ENCODE data around the gene SMDT1. TPM values are rescaled to one million over a fixed set of nuclear protein-coding genes. Genes with fewer than 3 reads are reported as not detected.
"Not testable (repeated sequence)": the region's sequence is repeated elsewhere in the genome, so short reads cannot be mapped to it uniquely, and the experiment has no call there.

SMDT1 gene
- total RNA-seq, 1 experiment from 2014 or later, result 4.0 TPM

DNA sequence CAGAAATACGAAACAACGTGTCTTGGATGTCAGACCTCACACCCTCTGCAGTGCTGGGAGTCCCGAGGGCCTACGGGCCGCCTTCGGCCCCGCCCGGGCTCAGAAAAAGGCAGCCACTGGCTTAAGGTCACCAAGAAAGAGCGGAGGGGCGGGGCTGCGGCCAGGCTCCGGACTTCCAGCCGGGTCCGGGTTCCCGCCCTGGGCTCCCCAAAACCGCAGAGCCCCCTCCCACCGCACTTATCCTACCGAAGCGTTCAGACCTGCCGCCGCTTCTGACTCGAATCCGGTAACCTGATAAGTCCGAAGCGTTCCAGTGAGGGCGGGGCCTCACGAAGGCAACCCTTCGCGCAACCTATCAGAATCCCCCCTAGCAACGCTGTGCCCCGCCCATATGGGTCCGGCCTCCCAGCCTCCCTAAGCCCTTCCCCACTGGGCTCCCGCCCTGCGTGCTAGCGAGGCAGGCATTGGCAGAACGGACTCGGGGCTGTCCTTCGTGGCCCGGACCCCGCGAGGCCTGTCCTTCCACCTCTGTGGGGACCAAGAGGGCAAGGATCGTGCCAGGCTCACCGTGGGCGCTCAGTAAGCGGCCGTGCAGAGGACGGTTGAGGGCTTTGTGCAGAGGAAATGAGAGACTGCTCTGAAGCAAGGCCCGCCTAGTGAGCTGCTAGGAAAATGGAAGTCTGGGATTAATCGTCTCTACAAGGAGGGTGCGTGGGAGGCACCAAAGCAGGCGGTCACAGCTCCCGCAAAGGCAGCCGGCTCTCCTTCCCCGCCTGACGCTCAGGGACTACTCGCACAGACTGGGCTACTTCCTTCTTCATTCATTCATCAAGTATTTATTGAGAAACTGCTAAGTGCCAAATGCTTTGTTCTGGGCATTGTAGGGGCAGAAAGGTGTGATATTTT, 8.7 kb upstream of the SMDT1 start, which contains the start of gene NAGA:
TSS of gene NAGA (minus strand) at position 296 of the 906 bp plus-strand sequence. CDS start 515 bp downstream, outside the sequence.
- DNase-seq (ENCODE audit: low spot score), result peak; percentile 96

DNA sequence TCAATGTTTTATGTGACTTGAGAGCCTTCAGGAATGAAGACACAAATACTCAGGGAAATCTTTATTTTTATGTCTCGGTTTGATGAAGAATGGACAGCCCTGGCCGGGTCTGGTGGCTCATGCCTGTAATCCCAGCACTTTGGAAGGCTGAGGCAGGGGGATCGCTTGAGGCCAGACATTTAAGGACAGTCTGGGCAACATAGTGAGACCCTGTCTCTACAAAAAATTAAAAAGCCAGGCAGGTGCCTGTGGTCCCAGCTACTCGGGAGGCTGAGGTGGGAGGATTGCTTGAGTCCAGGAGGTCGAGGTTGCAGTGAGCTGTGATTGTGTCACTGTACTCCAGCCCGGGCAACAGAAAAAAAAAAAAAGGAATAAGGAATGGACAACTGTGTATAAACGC, 8.0 kb upstream of the SMDT1 start:
- DNase-seq (ENCODE audit: low spot score), result not testable (repeated sequence)

DNA sequence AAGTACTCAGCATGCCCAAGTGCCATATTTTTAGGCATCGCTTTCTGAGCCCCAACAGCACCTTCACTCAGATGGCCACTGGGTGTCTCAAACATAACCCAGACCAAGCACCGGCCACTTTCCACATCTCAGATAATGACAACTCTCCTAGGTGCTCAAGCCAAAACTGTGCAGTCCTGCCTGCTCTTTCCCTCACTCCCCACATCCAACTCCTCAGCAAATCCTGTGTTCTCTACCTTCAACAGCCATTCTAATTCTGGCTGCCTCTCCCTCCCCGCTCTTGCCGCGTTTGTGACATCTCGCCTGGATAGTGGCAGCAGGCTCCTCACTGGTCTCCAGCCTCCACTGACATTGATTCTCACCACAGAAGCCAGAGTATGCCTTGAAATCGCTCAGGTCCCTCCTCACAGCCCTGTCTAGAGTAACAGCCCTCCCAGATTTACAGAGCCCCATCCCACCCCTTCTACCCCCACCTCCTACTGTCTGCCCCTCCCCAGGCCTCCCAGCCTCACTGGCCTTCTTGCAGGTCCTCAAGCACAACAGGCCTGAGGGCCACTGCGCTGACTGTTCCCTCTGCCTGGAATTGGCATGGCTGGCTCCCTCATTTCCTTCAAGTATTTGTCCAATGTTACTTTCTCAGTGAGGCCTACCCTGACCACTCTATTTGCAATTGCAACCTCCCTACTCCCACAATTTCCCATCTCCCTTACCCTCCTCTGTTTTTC, 6.7 kb upstream of the SMDT1 start:
- no peak for DNase-seq (ENCODE audit: low spot score)

DNA sequence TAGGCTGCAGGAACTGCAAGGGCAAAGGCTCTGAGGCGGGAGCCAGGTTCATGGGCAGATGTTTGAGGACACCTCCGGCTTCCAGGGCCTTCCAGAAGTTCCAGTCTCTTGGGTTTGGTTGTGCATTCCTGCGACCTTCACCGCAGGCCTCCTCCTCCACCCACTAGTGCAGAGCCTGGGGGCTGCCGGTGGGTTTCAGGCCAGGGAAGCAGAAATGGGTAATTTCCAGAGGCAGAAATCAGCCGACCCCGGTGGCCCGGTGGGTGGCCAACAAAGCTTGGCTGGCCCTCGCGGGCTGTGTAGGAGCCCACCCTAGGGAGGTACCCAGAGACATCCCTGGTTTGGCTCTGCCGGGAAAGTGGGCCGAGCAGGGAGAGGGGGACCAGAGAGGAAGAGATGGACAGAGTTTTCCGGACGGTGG, 5.9 kb upstream of the SMDT1 start:
- DNase-seq (ENCODE audit: low spot score), result no peak

DNA sequence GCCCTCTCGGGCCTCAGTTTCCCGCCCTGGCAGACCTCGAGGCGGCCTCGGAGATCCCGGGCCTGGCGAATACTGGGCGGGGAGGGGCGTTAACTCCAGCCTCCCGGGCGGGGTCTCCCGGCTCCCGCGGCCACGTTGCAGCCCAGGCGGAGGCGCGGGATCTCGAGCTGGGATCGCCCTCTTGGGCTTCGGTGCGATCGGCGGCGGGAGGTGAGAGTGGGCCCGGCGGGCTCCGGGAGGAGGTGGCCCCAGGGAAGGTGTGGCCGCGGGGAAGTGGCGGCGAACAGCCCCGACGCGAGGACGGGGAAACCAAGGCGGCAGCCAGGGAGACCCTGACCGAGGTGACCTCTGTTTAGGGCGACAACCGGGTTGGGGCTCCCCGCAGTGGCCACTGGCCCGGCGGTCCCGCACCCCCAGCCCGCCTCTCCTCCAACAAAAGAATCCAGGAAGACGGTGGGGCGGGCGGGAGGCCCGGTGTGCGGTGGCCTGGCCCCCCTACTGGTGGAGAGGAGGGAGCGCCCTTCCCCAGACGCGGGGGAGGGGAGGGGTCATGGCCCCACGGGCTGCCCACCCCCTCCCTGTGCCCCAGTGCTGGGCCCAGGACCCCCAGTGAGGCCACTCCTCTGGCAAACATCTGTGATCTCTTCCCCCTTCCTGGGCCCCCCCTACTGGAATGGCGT, 5.2 kb upstream of the SMDT1 start, which contains the start of gene PHETA2:
TSS of gene PHETA2 (plus strand) at position 117 of the 680 bp plus-strand sequence. CDS start 3,046 bp downstream, outside the sequence.
- DNase-seq (ENCODE audit: low spot score), result no peak

DNA sequence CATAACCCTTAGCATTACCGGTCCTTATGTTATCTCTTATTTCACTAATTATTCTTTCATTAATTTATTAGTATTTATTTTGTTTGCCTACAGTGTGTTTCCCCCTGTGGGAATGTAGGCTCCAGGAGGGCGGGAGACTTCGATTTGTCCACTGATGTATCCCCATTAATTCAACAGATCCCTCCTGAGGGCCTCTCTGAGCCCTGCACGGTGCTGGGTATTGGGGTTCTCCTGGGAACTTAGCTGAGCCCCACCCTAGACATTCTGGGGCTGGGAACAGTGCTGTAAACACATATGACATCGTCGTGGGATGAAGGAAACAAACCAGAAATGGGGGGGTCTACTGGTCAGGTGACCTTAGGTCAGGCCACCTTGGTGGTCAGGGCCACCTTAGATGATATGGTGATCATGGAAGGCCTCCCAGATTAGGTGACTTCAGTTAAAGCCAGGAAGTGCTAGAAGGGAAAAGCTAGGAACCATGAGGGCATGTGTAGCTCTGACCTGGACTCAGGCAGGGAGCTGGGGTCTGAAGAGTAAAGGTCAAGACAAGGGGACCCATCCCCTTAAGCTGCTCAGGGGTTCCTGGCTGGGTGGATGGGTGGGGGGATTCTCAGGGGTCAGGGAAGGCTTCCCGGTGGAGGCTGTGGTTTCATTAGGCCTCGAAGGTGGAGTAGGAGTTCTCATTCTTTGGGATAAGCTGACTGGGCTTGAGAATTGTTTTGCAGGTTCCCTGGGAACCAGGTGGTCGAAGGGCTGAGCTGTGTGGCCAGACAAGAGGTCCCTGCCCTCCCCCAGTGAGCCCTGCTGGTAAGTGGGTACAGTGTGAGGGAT, 4.4 kb upstream of the SMDT1 start:
- no peak for DNase-seq (ENCODE audit: low spot score)

DNA sequence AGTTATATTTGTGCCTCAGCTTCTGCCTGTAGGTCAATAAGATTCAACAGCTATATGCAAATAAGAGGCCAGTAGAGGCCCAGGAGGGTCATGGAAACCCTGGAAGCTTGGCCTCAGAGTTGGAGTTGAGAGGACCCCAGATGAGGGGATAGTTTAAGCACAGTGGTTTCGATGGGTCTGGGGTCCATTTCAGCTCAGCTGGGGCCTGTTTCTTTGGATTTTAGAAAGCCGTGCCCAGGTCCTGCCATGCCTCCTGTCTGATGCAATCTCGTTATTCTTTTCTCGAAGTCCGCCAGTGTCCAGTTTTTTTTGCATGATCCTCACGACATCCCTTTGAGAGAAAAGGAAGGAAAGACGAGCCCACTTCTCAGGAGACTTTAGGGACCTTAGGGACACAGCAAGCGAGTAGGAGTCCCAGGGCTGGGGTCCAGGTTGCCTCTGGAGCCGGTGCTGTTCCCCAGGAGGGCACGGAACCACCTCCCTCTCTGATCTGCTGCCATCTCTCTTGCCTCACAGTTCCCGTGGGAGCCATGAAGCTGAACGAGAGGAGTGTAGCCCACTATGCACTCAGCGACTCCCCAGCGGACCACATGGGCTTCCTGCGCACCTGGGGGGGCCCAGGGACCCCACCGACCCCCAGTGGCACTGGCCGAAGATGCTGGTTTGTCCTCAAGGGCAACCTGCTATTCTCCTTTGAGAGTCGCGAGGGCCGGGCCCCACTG, 2.6 kb upstream of the SMDT1 start:
- no peak for DNase-seq (ENCODE audit: low spot score)

DNA sequence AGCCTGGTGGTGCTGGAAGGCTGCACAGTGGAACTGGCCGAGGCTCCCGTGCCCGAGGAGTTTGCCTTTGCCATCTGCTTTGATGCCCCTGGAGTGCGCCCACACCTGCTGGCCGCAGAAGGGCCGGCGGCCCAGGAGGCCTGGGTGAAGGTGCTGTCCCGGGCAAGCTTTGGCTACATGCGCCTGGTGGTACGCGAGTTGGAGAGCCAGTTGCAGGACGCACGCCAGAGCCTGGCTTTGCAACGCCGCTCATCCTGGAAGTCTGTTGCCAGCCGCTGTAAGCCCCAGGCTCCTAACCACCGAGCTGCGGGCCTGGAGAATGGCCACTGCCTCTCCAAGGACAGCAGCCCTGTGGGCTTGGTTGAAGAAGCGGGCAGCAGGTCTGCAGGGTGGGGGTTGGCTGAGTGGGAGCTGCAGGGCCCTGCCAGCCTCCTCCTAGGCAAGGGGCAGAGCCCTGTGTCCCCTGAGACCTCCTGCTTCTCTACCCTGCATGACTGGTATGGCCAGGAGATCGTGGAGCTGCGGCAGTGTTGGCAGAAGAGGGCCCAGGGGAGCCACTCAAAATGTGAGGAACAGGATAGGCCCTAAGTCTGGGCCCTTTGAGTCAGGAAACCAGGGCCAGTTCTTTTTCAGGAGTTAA, 1.9 kb upstream of the SMDT1 start:
- DNase-seq (ENCODE audit: low spot score), result no peak

DNA sequence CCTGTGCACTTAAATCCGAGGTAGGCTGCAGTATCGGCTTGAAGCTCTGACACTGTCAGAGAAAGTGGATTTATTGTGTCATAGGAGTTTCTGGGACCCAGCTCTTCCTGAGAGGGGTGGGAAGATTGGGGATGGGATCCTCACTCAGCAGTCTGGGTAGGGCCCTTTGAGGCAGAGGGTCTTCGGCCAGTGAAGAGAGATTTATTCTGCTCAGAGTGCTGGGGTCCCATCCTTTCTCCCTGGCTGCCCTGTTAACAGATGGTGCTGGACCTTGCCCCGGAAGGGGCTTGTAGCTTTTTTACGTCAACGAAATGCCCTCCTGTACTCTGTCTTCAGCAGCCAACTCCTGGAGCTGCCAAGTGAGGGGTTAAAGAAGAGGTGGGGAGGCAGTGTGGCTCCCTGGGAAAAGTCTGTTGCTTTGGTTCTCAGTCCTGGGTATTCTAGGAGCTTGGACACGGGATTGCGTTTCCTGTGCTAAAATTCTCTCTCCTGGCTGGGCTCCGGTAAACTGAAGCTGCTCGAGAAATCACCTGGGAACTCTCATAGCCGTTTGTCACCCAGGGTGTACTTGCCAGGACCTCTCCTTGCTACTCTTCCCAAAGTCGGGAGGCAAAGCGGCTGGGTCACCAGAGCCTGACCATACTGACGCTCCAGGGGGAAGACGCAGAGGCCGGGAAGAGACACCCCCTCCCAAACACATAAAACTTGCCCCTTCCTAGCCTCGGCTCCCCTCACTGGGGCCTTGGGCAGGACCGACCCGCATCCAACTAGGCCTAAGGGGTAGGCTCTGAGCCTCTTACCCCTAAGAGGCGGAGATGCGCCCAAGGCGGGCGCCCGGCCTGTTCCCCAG, 806 bp upstream of the SMDT1 start:
- DNase-seq (ENCODE audit: low spot score), result no peak

DNA sequence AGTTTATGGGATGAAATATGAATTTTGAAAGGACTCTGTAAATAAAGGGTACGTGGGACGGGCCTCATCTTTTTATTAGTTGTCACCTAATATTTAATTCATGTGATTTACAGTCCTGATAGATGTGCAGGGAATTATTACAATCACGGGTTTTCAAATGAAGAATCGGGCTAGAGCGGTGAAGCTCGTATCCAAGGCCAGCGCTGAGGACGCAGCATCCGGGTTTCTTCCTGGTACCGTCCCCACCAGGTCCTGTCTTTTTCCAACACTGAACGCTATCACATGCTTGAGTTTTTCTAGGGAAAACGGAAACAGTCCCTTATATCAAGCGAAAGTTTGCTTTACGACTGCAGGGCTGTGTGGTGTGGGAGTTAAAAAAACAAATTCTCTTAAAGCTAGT, 787 bp downstream of the SMDT1 start:
- DNase-seq (ENCODE audit: low spot score), result no peak

DNA sequence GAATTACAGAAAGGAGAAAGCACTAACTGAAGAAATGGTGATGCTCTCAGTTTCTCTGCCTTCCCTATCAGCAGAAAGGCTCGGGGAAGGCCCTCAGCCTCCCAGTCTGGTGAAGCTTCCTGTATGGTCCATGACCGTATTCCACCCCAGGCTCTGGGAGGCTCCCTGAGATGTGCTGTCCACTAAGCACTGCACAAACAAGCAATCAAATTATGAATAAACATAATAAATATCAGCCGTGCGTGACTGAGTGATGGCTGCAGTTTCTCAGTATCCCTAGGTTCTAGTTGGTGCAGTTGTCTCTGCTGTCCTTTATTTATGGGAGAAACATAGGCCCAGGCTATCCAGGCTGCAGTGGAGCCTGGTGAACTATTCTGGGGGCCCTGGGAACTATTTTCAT, 3.6 kb downstream of the SMDT1 start:
- no peak for DNase-seq (ENCODE audit: low spot score)

DNA sequence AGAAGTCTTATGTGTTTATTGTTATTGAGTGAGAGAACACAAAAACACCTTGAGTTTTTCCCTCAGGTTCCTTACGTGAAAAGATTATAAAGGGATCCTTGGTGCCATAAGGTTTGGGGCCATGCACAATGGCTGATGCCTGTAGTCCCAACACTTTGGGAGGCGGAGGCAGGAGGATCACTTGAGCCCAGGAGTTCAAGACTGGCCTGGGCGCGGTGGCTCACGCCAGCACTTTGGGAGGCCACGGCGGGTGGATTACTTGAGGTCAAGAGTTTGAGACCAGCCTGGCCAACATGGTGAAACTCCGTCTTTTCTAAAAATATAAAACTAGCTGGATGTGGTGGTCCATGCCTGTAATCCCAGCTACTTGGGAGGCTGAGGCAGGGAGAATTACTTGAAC, 5.4 kb downstream of the SMDT1 start:
- no peak for DNase-seq (ENCODE audit: low spot score)

DNA sequence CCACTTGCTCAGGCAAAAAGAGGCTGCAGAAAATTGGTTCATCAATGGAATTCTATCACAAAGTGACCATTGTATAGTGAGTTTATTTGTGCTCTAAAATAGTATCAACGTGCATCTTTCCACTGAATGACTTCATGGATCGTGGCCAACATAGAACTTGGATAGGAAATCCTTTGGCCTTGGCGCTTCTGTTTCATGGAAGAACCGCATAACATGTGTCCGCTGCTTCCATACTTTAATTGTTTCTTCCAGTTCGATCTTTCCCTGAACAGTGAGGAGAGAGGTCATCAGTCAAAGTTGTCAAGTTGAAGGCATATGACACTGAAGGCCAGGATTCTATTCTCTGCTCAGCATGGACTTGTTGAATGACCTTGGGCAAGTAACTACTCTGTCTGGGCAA, 6.6 kb downstream of the SMDT1 start:
- no peak for DNase-seq (ENCODE audit: low spot score)

DNA sequence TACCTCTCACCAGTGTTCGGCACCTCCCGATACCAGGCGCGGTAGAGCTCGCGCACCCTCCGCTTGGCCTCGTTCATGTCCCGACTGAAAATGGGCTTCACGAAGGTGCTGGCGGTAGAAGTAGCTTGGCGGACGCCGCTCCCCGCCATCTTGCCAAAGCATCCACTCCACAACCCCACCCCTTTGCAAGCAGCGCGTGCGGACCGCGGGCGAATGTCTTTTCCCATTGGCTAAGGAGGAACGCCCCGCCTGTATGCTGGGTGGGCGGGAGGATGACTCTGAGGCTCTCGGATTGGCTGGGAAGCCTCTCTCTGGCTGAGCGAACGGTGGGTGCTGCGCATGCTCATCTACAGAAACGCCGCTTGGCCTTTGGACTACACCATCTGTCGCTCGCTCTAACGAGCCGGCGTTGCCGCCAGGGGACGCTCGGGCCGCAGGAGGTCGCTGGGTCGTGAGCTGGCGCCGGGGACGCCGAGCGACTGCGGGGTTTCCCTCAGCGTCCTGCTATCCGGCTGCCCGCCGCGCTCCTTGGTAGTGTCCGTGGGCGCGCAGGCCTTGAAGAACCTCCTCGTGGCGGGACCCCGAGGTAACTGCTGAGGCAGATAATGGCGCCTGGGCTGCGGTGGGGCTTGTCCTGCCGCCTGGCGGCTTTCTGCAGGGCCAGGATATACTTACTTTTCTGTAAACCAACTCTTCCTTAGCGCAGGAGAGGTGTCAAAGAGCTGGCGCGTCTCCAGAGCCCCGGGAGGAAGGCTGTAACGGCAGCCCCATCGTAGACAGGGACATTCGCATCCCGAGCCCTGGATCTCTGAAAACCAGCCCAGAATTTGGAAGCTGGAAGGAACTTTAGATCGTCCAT, 11.3 kb downstream of the SMDT1 start, which contains the start of gene NDUFA6:
TSS of gene NDUFA6 (minus strand) at position 177 of the 859 bp plus-strand sequence. CDS start at position 149, 28 bp downstream.
- peak; percentile 99 for DNase-seq (ENCODE audit: low spot score)

DNA sequence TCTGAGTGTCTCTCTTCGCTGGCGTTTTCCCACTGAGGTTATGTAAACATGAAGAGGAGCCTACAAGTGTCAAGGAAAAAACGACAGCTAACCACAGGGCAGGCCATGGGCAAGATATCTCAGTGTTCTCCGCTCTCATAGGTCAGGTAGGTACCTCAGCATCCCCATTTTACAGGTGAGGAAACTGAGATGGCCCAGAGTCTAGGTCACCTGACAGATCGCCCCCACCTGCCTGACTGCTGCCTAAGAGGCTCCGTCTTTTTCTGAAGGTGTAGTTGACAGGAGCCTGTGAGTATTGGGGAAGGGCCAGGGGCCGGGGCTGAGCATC, 11.9 kb downstream of the SMDT1 start:
- no peak for DNase-seq (ENCODE audit: low spot score)

DNA sequence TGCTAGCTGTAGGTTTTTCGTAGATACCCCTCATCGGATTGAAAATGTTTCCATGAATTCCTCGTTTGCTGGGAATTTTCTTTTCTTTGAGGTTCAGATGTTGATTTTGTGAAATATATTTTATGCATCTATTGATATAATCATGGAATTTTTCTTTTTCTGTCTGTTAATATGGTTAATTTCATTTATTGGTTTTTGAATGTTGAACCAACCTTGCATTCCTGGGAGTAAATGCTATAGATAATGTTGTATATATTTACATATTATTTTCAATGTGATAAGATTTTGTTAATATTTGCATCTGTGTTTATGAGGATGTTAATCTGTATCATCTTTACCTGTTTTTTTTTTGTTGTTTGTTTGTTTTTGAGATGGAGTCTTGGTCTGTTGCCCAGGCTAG, 21.7 kb downstream of the SMDT1 start:
- no peak for DNase-seq (ENCODE audit: low spot score)

DNA sequence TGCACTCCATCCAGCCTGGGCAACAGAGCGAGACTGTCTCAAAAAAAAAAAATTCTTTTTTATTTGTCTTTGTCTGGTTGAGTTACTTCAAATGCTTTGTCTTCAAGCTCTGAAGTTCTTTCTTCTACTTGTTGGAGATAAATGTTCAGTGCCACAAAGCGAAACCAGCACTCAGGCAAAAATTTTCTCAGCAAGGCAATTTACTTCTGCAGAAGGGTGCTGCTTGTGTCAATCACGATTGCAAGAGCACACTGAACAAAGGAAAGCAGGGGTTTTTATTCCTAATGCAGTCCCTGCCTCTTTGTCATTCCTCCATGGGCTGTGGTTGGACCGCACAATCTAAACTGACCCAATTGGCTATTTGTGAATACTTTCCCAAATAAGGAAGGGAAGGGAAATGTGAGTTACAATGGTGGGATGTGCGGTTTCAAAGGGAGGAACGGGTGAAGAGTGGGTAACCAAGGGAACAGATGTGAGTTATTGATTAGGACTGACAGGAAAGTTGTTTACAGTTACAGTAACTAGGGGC, 24.9 kb downstream of the SMDT1 start:
- DNase-seq (ENCODE audit: low spot score), result not testable (repeated sequence)

DNA sequence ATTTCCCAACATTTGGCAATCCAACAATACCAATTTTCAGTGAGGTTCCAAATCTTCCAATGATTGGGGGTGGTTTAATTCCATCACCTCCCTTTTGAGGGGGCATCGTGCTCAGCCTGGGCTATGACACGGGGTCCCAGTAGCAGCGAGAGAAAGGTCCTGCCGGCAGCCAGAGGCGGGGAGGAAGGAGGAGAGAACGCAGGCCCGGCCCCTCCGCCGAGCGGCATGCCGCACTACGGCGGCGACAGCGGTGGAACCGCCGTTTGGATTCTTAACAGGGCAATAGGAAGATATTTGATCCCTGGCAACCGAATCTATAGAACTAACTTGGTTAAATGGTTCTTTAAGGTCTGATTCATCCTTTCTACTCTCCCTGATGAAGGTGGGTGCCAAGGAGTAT, 29.3 kb downstream of the SMDT1 start:
- no peak for DNase-seq (ENCODE audit: low spot score)

Data from H4 (cell line).